DOHH2 (cell line): ENCODE measurements around the gene BAD.

ENCODE experiments used
- H3F3A ChIP-seq: fragments of 200-600 bp; sonication (generic), shearing (Covaris generic); 2 replicates; pipeline ENCODE4 v1.6.0; 2016; ENCODE audit warnings: antibody characterized with exemption, mild to moderate bottlenecking; ENCODE audit not compliant: control insufficient read depth, insufficient read depth
- H3K27ac ChIP-seq: fragments of 200-600 bp; sonication (generic); 2 replicates; pipeline ENCODE4 v1.5.1; 2014; ENCODE audit warnings: low read depth, mild to moderate bottlenecking, low read length, moderate library complexity
- H3K27me3 ChIP-seq: fragments of 200-600 bp; sonication (generic); 2 replicates; pipeline ENCODE4 v1.6.1; 2014; ENCODE audit warnings: mild to moderate bottlenecking, low read length, mixed read lengths; ENCODE audit not compliant: control insufficient read depth
- H3K36me3 ChIP-seq: fragments of 200-600 bp; sonication (generic); 2 replicates; pipeline ENCODE4 v1.6.1; 2014; ENCODE audit warnings: mild to moderate bottlenecking, low read length, moderate library complexity, mixed read lengths; ENCODE audit not compliant: control insufficient read depth
- H3K4me1 ChIP-seq: fragments of 200-600 bp; sonication (generic); 2 replicates; pipeline ENCODE4 v1.6.1; 2014; ENCODE audit warnings: mild to moderate bottlenecking, low read length, mixed read lengths; ENCODE audit not compliant: control insufficient read depth
- H3K4me2 ChIP-seq: fragments of 200-600 bp; sonication (generic); 2 replicates; pipeline ENCODE4 v1.6.0; 2014; ENCODE audit warnings: mild to moderate bottlenecking, low read length, moderate library complexity
- H3K4me3 ChIP-seq: fragments of 200-600 bp; sonication (generic); 2 replicates; pipeline ENCODE4 v1.5.1; 2014; ENCODE audit warnings: mild to moderate bottlenecking, low read length, mixed read lengths
- H3K79me2 ChIP-seq: fragments of 200-600 bp; sonication (generic); 2 replicates; pipeline ENCODE4 v1.6.1; 2014; ENCODE audit warnings: mild to moderate bottlenecking, low read length, mixed read lengths; ENCODE audit not compliant: control insufficient read depth
- H3K9me2 ChIP-seq: fragments of 200-600 bp; sonication (generic); replicated peaks from 2 replicates; pipeline ENCODE4 v1.6.1; 2014; ENCODE audit warnings: mild to moderate bottlenecking, low read length, mixed read lengths; ENCODE audit not compliant: control insufficient read depth
- H3K9me3 ChIP-seq: fragments of 200-600 bp; sonication (generic); 2 replicates; pipeline ENCODE4 v1.6.1; 2014; ENCODE audit warnings: antibody characterized with exemption, low read length, mixed read lengths; ENCODE audit not compliant: control insufficient read depth, insufficient read depth
- H4K20me1 ChIP-seq: fragments of 200-600 bp; sonication (generic); 2 replicates; pipeline ENCODE4 v1.6.0; 2014; ENCODE audit warnings: low read depth, mild to moderate bottlenecking, antibody characterized with exemption, low read length, moderate library complexity; ENCODE audit not compliant: control insufficient read depth, insufficient read depth
- CTCF ChIP-seq: fragments of 200-600 bp; sonication (generic); IDR thresholded peaks from one replicate; pipeline ENCODE4 v1.5.1; 2014; ENCODE audit warnings: antibody characterized with exemption, mild to moderate bottlenecking, low read depth, low read length; ENCODE audit not compliant: poor library complexity, severe bottlenecking
- EZH2phosphoT487 ChIP-seq: fragments of 200-600 bp; sonication (generic); IDR thresholded peaks from 2 replicates; pipeline ENCODE4 v1.6.1; 2017; ENCODE audit warnings: borderline replicate concordance, mild to moderate bottlenecking, antibody characterized with exemption, low read length, moderate library complexity, mixed read lengths

BAD gene

GRCh38 chr11:64239662-64240434 is 44.6 kb downstream of the BAD start:
- Histone ChIP-seq H3K4me3 (peak overlapping the region; percentile 99), H3K36me3 (peaks cover 71% of the 10 kb centered on the region), H3K79me2 (peaks cover 46% of the 10 kb centered on the region), H3K27me3 (no peaks in the 10 kb centered on the region), H3K4me2 (peak overlapping the region; percentile 92), H3K27ac (peak overlapping the region; percentile 97), H4K20me1 (no peaks in the 10 kb centered on the region; the same call in 1 of the 2 replicates), H3K9me3 (no peaks in the 10 kb centered on the region), H3K9me2 (no peaks in the 10 kb centered on the region), H3F3A (peaks cover 40% of the 10 kb centered on the region), H3K4me1 (peaks cover 76% of the 10 kb centered on the region)
- no peak for TF ChIP-seq CTCF
- no peak for TF ChIP-seq EZH2phosphoT487

- H3F3A ChIP-seq: peaks cover 35% of the 10 kb centered on the region
- H3K27ac ChIP-seq: peak overlapping the region; percentile 97
Observed at GRCh38 chr11:64238999-64239398, 45.5 kb downstream of the BAD start.

GRCh38 chr11:64238076-64238475 is 46.4 kb downstream of the BAD start:
- Histone ChIP-seq H3K4me3 (peak overlapping the region; percentile 99), H3K27ac (peak overlapping the region; percentile 97), H3F3A (peaks cover 34% of the 10 kb centered on the region), H3K9me2 (no peaks in the 10 kb centered on the region), H3K9me3 (no peaks in the 10 kb centered on the region), H4K20me1 (no peaks in the 10 kb centered on the region; the same call in 1 of the 2 replicates), H3K36me3 (peaks cover 54% of the 10 kb centered on the region), H3K4me1 (peaks cover 71% of the 10 kb centered on the region), H3K27me3 (no peaks in the 10 kb centered on the region), H3K4me2 (peak overlapping the region; percentile 92), H3K79me2 (peaks cover 34% of the 10 kb centered on the region)
- TF ChIP-seq CTCF: no peak

More at GRCh38 chr11:64238999-64239398, 45.5 kb downstream of the BAD start:
- Histone ChIP-seq H3K4me1 (peaks cover 73% of the 10 kb centered on the region), H3K4me3 (peak overlapping the region; percentile 99), H3K9me2 (no peaks in the 10 kb centered on the region), H3K4me2 (peak overlapping the region; percentile 92), H4K20me1 (no peaks in the 10 kb centered on the region; the same call in 1 of the 2 replicates), H3K9me3 (no peaks in the 10 kb centered on the region), H3K79me2 (peaks cover 41% of the 10 kb centered on the region), H3K27me3 (no peaks in the 10 kb centered on the region), H3K36me3 (peaks cover 63% of the 10 kb centered on the region)
- TF ChIP-seq CTCF: no peak
- no peak for TF ChIP-seq EZH2phosphoT487
